HepG2 (cell line): ENCODE measurements around the gene MKRN1. TPM values are rescaled to one million over a fixed set of nuclear protein-coding genes. Genes with fewer than 3 reads are reported as not detected.

ENCODE experiments used
- ATM ChIP-seq: fragments of 450-650 bp; IDR thresholded peaks from 2 replicates; pipeline ENCODE4 v1.7.1; 2017; ENCODE audit warnings: mild to moderate bottlenecking, borderline replicate concordance
- GATAD2A ChIP-seq: IDR thresholded peaks from 2 replicates; pipeline ENCODE4 v1.6.1; 2016
- MEF2D ChIP-seq: sonication (generic); formaldehyde crosslinking; IDR thresholded peaks from 2 replicates; pipeline ENCODE4 v1.5.1; 2020; ENCODE audit warnings: mild to moderate bottlenecking, missing genetic modification reagents
- MIER2 ChIP-seq: IDR thresholded peaks from 2 replicates; pipeline ENCODE4 v1.6.1; 2016; ENCODE audit warnings: missing biosample characterization, missing genetic modification reagents
- NR2F1 ChIP-seq, 2 experiments: fragments of 450-650 bp in 1 of 2; formaldehyde crosslinking in 1 of 2; IDR thresholded peaks; 2 replicates each; pipeline versions ENCODE4 v1.5.0 to v1.6.1; 2016 to 2020; ENCODE audit warnings: mild to moderate bottlenecking in 1 of 2, missing compliant biosample characterization in 1 of 2, missing genetic modification reagents in 1 of 2, moderate library complexity in 1 of 2
- SIX1 ChIP-seq: sonication (generic); formaldehyde crosslinking; IDR thresholded peaks from 2 replicates; pipeline ENCODE4 v1.4.0; 2020; ENCODE audit warnings: missing genetic modification reagents, borderline replicate concordance
- SRF ChIP-seq: IDR thresholded peaks from 2 replicates; pipeline ENCODE4 v1.6.1; 2011; ENCODE audit warnings: mild to moderate bottlenecking, low read depth, low read length, moderate library complexity
- ZFP62 ChIP-seq: sonication (generic); formaldehyde crosslinking; IDR thresholded peaks from 2 replicates; pipeline ENCODE4 v1.4.0; 2020; ENCODE audit warnings: missing genetic modification reagents
- ZMYM3 ChIP-seq: sonication (generic); formaldehyde crosslinking; IDR thresholded peaks from 2 replicates; pipeline ENCODE4 v1.5.1; 2020; ENCODE audit warnings: mild to moderate bottlenecking, missing genetic modification reagents
- ZNF207 ChIP-seq: fragments of 450-650 bp; IDR thresholded peaks from 2 replicates; pipeline ENCODE4 v1.6.1; 2016; ENCODE audit warnings: antibody characterized with exemption, borderline replicate concordance
- ZNF558 ChIP-seq: sonication (generic); formaldehyde crosslinking; IDR thresholded peaks from 2 replicates; pipeline ENCODE4 v1.9.0; 2022; ENCODE audit warnings: mild to moderate bottlenecking, missing genetic modification reagents, borderline replicate concordance
- polyA plus RNA-seq, 8 experiments: library from polyadenylated mRNA; depleted of rRNA in 3 of 8; stranded (reverse) in 7 of 8; unstranded in 1 of 8; fragments of >200 nt; fragmentation: Illumina TruSeq in 4 of 8; extraction: Trizol in 4 of 8; gene quantifications; 2 replicates each; pipeline versions ENCODE4 v1.2.1 to v1.2.3, GENCODE V29; 2011 to 2016; ENCODE audit warnings: low read depth in 4 of 8, missing spikeins in 1 of 8, mixed read lengths in 1 of 8; ENCODE audit not compliant: insufficient read depth in 1 of 8
- total RNA-seq, 5 experiments: library from RNA; depleted of rRNA; stranded (reverse); fragments of >200 nt; fragmentation: Illumina TruSeq; extraction: Trizol; gene quantifications; 2 replicates each; pipeline ENCODE4 v1.2.3, GENCODE V29; 2016; ENCODE audit warnings: low read depth in 1 of 5
- TF ChIP-seq, protein P1 (sequence below): IDR thresholded peaks from 2 replicates; pipeline ENCODE4 v1.4.0; 2020; ENCODE audit warnings: mild to moderate bottlenecking, missing genetic modification reagents
- TF ChIP-seq, protein P2 (sequence below): sonication (generic); formaldehyde crosslinking; IDR thresholded peaks from 2 replicates; pipeline ENCODE4 v1.4.0; 2020; ENCODE audit warnings: missing genetic modification reagents
- TF ChIP-seq, protein P3 (sequence below): sonication (generic); formaldehyde crosslinking; IDR thresholded peaks from 2 replicates; pipeline ENCODE4 v1.5.0; 2020; ENCODE audit warnings: mild to moderate bottlenecking, missing genetic modification reagents
- TF ChIP-seq, protein P4 (sequence below): IDR thresholded peaks from 2 replicates; pipeline ENCODE4 v1.6.1; 2016
- TF ChIP-seq, protein P5 (sequence below): sonication (generic); IDR thresholded peaks from 2 replicates; pipeline ENCODE4 v1.6.1; 2016; ENCODE audit warnings: low read depth, borderline replicate concordance
- TF ChIP-seq, protein P6 (sequence below): sonication (generic); formaldehyde crosslinking; IDR thresholded peaks from 2 replicates; pipeline ENCODE4 v1.8.0; 2023; ENCODE audit warnings: mild to moderate bottlenecking, missing genetic modification reagents

The MKRN1 gene
- total and polyA plus RNA-seq, 2 of the 13 experiments (the other 11 are each of a cell fraction or from before 2014, with no cell fraction given): 28.5 to 32.8 TPM

DNA sequence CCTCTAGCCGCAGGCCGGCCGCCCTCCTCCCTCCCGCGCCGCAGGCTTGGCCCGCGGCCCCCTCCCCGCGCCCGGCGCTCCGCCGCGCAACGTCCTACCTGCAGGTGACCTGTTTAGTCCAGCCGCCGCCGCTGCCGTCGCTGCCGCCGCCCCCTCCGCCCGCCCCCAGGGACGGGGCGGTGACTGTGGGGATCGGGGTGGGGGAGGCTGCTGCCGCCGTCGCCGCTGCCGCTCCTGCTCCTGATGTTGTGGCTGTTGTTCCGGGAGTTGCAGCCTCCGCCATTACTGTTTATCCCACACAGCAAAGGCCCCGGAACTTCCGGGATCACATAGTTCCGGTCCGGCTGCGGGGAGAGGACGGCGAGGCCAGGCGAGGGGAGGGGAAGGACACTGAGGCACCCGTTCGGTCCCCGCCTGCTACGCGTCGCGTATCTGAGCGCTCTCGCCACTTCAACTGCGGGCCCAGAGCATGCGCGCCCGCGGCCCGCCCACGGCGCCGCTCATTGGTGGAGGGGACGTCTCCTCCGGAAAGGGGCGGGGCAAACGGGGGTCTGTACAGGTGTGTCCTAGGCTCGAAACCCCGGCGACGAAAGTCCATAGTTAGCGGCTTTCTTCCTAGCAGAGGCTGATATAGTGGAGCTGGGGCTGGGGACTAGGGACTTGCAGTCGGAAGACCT is at the start of gene MKRN1 (continued):
- peak; percentile 19; the same call in 1 of the 2 replicates for TF ChIP-seq MIER2 (CRISPR knock-in tag)
- TF ChIP-seq MEF2D: peak; percentile 60; the same call in 1 of the 2 replicates
- TF ChIP-seq GATAD2A (CRISPR knock-in tag): peak; percentile 50; the same call in 1 of the 2 replicates
- TF ChIP-seq, protein P1, sequence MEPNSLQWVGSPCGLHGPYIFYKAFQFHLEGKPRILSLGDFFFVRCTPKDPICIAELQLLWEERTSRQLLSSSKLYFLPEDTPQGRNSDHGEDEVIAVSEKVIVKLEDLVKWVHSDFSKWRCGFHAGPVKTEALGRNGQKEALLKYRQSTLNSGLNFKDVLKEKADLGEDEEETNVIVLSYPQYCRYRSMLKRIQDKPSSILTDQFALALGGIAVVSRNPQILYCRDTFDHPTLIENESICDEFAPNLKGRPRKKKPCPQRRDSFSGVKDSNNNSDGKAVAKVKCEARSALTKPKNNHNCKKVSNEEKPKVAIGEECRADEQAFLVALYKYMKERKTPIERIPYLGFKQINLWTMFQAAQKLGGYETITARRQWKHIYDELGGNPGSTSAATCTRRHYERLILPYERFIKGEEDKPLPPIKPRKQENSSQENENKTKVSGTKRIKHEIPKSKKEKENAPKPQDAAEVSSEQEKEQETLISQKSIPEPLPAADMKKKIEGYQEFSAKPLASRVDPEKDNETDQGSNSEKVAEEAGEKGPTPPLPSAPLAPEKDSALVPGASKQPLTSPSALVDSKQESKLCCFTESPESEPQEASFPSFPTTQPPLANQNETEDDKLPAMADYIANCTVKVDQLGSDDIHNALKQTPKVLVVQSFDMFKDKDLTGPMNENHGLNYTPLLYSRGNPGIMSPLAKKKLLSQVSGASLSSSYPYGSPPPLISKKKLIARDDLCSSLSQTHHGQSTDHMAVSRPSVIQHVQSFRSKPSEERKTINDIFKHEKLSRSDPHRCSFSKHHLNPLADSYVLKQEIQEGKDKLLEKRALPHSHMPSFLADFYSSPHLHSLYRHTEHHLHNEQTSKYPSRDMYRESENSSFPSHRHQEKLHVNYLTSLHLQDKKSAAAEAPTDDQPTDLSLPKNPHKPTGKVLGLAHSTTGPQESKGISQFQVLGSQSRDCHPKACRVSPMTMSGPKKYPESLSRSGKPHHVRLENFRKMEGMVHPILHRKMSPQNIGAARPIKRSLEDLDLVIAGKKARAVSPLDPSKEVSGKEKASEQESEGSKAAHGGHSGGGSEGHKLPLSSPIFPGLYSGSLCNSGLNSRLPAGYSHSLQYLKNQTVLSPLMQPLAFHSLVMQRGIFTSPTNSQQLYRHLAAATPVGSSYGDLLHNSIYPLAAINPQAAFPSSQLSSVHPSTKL (CRISPR knock-in tag): peak; percentile 32
- TF ChIP-seq, protein P2, sequence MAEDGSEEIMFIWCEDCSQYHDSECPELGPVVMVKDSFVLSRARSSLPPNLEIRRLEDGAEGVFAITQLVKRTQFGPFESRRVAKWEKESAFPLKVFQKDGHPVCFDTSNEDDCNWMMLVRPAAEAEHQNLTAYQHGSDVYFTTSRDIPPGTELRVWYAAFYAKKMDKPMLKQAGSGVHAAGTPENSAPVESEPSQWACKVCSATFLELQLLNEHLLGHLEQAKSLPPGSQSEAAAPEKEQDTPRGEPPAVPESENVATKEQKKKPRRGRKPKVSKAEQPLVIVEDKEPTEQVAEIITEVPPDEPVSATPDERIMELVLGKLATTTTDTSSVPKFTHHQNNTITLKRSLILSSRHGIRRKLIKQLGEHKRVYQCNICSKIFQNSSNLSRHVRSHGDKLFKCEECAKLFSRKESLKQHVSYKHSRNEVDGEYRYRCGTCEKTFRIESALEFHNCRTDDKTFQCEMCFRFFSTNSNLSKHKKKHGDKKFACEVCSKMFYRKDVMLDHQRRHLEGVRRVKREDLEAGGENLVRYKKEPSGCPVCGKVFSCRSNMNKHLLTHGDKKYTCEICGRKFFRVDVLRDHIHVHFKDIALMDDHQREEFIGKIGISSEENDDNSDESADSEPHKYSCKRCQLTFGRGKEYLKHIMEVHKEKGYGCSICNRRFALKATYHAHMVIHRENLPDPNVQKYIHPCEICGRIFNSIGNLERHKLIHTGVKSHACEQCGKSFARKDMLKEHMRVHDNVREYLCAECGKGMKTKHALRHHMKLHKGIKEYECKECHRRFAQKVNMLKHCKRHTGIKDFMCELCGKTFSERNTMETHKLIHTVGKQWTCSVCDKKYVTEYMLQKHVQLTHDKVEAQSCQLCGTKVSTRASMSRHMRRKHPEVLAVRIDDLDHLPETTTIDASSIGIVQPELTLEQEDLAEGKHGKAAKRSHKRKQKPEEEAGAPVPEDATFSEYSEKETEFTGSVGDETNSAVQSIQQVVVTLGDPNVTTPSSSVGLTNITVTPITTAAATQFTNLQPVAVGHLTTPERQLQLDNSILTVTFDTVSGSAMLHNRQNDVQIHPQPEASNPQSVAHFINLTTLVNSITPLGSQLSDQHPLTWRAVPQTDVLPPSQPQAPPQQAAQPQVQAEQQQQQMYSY (CRISPR knock-in tag): no peak; the same call in 1 of the 2 replicates
- TF ChIP-seq, protein P3, sequence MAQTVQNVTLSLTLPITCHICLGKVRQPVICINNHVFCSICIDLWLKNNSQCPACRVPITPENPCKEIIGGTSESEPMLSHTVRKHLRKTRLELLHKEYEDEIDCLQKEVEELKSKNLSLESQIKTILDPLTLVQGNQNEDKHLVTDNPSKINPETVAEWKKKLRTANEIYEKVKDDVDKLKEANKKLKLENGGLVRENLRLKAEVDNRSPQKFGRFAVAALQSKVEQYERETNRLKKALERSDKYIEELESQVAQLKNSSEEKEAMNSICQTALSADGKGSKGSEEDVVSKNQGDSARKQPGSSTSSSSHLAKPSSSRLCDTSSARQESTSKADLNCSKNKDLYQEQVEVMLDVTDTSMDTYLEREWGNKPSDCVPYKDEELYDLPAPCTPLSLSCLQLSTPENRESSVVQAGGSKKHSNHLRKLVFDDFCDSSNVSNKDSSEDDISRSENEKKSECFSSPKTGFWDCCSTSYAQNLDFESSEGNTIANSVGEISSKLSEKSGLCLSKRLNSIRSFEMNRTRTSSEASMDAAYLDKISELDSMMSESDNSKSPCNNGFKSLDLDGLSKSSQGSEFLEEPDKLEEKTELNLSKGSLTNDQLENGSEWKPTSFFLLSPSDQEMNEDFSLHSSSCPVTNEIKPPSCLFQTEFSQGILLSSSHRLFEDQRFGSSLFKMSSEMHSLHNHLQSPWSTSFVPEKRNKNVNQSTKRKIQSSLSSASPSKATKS (CRISPR knock-in tag): no peak
- TF ChIP-seq ZMYM3 (CRISPR knock-in tag): no peak
- TF ChIP-seq ATM: no peak
- TF ChIP-seq, protein P4, sequence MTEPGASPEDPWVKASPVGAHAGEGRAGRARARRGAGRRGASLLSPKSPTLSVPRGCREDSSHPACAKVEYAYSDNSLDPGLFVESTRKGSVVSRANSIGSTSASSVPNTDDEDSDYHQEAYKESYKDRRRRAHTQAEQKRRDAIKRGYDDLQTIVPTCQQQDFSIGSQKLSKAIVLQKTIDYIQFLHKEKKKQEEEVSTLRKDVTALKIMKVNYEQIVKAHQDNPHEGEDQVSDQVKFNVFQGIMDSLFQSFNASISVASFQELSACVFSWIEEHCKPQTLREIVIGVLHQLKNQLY (CRISPR knock-in tag): peak; percentile 42; the same call in 1 of the 2 replicates
- TF ChIP-seq NR2F1 (CRISPR knock-in tag; IDR thresholded peaks at IDR 0.05): no peak
- no peak for TF ChIP-seq SIX1 (CRISPR knock-in tag)
- TF ChIP-seq, protein P5, sequence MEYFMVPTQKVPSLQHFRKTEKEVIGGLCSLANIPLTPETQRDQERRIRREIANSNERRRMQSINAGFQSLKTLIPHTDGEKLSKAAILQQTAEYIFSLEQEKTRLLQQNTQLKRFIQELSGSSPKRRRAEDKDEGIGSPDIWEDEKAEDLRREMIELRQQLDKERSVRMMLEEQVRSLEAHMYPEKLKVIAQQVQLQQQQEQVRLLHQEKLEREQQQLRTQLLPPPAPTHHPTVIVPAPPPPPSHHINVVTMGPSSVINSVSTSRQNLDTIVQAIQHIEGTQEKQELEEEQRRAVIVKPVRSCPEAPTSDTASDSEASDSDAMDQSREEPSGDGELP: peak; percentile 10; the same call in 1 of the 2 replicates
- no peak for TF ChIP-seq ZNF558 (CRISPR knock-in tag)
- TF ChIP-seq, protein P6, sequence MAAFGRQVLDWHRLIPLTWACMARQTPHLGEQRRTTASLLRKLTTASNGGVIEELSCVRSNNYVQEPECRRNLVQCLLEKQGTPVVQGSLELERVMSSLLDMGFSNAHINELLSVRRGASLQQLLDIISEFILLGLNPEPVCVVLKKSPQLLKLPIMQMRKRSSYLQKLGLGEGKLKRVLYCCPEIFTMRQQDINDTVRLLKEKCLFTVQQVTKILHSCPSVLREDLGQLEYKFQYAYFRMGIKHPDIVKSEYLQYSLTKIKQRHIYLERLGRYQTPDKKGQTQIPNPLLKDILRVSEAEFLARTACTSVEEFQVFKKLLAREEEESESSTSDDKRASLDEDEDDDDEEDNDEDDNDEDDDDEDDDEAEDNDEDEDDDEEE (CRISPR knock-in tag): no peak
- TF ChIP-seq ZNF207: no peak
- no peak for TF ChIP-seq SRF
- no peak for TF ChIP-seq ZFP62 (CRISPR knock-in tag)
